WI38 (cell line): Measurements from ENCODE around the gene ELOF1.
A peak's percentile ranks its signal among the peaks of the same experiment; 100 is the strongest.

Source experiments
- H3K4me3 ChIP-seq: 2 replicates; pipeline ENCODE4 v1.5.1; 2011; ENCODE audit warnings: low read depth, mild to moderate bottlenecking, control low read depth, low read length
- TF ChIP-seq, protein P1 (sequence below): IDR thresholded peaks from 2 replicates; pipeline ENCODE4 v1.5.1; 2012; ENCODE audit warnings: low read depth, mild to moderate bottlenecking, control low read depth, low read length

ELOF1 gene

DNA sequence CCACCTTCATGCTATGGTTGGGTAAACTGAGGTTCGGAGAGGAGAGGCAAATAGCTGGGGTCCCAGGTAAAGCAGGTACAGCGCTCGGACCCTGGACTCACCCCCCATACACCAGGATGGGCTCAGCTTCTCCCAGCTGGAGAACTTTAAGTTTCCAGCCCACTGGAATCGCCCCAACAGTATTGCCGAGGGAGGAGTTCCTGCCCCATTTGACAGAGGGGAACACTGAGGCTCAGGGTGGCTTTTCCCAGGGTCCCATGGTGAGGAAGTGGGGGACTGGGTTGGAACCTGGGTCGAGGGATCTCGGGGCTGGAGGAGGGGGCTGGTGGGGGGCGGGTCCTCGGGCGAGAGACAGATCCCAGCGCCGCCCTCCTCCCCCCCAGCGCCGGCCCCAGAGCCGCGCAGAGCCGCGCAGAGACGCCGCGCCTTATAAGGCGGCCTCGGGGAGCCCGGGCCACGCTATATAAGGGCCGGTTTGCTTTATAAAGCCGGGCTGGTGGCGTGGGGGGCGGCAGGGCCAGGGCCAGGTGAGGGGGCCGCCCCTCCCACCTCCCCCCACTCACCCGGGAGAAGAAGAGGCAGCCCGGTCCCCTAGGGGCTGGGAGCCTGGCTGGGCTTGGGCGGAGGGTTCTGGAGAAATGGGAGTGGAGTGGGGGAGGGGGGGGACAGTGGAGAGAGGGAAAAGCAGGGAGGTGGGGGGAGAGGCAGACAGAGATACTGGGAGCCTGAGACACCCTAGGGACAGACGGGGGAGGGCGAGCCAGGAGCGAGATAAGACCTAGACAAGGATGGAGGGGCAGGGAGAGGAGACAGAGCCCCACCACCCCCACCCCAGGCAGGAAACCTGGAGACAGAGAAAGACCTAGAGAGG is 19.3 kb downstream of the ELOF1 start:
- H3K4me3 ChIP-seq, result peak overlapping the region; percentile 63
- TF ChIP-seq, protein P1, sequence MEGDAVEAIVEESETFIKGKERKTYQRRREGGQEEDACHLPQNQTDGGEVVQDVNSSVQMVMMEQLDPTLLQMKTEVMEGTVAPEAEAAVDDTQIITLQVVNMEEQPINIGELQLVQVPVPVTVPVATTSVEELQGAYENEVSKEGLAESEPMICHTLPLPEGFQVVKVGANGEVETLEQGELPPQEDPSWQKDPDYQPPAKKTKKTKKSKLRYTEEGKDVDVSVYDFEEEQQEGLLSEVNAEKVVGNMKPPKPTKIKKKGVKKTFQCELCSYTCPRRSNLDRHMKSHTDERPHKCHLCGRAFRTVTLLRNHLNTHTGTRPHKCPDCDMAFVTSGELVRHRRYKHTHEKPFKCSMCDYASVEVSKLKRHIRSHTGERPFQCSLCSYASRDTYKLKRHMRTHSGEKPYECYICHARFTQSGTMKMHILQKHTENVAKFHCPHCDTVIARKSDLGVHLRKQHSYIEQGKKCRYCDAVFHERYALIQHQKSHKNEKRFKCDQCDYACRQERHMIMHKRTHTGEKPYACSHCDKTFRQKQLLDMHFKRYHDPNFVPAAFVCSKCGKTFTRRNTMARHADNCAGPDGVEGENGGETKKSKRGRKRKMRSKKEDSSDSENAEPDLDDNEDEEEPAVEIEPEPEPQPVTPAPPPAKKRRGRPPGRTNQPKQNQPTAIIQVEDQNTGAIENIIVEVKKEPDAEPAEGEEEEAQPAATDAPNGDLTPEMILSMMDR, result no peak

DNA sequence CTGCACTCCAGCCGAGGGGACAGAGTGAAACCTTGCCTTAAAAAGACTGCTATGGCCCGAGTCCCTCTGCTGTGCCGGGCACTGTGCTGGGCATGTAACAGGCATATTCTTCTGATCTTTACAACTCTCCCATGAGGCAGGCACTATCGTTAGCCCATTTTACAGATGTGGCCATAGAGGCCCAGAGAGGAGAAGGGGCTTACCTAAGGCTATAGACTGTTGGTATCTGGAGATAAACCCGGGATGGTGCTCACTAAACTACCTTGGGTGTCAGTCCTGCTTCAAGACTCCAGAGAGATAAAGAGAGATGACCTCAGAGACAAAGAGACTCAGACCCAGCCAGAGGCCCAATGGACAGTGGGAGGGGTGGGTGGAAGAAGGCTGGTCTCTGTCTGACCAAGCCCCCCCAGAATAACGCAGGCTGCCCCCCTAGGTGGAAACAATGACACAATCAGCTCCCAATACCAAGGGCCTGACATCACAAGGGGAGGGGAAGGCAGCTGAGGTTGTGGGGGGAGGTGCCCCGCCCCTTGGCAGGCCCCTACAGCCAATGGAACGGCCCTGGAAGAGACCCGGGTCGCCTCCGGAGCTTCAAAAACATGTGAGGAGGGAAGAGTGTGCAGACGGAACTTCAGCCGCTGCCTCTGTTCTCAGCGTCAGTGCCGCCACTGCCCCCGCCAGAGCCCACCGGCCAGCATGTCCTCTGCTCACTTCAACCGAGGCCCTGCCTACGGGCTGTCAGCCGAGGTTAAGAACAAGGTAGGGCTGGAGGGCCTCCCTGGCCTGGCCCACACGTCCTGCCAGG is 20.6 kb downstream of the ELOF1 start, which contains the start of gene CNN1:
Gene CNN1, plus strand, starts transcription at position 620 of the 805 bp plus-strand sequence. Its CDS starts 77 bp downstream, at position 697.
- TF ChIP-seq, protein P1, result no peak
- peak within 1 kb of the TSS; percentile 63 for H3K4me3 ChIP-seq

DNA sequence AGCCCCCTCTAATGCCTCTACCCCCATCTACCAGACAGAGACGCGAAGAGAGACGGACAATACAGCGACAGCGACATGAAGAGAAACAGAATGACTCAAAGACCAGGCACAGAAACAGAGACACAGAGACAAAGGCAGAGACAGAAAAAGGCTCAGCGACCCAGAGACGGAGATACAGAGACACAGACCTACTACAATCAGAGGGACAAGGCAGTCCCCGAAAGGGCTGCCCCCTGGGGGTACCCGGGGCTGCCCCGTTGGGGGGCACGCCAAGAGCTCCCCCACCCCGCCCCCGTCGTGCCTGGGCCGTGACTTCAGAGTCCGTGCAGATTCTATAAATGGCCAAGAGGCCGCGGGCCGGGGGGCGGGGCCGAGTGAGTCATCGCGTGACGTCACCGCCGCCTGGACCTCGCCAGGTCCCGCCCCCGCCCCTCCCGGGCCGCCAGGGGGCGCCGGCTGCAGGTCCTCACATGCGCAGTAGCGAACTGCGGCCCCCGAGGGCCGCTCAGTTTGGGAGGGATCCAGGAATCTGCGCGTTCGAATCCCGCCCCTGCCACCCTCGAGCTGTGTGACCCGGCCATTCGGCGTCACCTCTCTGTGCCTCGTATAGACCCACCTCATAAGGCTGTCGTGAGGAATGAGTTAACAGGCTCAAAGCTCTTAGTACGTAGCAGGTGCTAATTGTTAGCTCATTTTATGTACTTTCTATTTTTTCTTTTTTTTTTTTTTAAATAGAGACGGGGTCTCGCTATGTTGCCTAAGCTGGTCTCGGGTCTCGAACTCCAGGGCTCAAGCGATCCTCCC is 23.0 kb downstream of the ELOF1 start:
- peak overlapping the region; percentile 38 for H3K4me3 ChIP-seq
- TF ChIP-seq, protein P1, result peak; percentile 92

DNA sequence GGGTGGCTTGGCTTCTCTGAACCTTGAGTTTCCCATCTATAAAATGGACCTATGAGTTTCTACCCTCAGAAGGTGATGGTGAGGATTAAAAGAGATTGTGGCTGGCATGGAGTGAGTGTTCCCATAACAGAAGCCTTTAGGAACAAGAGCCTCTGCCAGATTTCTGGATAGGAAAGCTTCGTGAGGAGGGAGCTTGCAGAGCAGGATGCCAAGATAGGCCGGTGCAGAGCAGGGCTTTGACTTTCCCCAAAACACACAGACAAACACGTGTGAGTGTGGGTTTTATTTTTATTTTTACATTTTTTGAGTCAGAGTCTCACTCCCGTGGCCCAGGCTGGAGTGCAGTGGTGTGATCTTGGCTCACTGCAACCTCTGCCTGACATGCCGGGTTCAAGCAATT is 24.1 kb downstream of the ELOF1 start:
- no peak overlapping the region for H3K4me3 ChIP-seq
- TF ChIP-seq, protein P1, result no peak

DNA sequence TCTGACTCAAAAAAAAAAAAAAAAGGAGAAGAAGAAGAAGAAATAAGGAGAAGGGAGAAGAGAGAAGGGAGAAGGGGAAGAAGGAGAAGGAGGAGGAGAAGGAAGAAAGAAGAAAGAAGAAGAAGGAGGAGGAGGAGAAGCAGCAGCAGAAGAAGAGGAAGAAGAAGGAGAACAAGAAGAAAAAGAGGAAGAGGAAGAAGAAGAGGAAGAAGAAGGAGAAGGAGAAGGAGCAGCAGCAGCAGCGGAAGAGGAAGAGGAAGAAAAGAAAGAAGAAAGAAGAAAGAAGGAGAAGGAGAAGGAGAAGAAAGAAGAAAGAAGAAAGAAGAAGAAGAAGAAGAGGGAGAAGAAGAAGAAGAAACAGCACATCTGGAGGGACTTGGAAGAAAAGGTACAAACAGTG is 24.5 kb downstream of the ELOF1 start:
- no peak overlapping the region for H3K4me3 ChIP-seq
- TF ChIP-seq, protein P1, result no peak

DNA sequence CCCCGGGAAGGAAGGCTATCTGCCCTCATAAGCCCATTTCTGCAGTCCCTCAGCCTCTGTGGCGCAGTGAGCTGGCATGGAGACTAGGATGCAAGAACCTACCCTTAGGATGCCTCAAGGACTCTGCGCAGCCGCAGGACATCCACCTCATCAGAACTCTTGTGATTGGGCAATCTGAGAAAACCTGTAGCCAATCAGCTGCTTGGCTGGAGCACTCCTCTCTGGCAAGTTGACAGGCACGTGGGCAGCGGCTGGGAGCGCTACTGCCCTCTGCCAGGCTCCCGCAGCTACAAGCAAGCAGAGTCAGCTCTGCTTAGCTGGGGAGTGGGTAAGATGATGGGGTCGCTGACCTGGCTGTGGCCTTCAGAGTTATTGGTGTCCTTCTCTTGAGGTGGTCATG is 28.6 kb downstream of the ELOF1 start:
- TF ChIP-seq, protein P1, result no peak

More for the DNA sequence above, 28.6 kb downstream of the ELOF1 start:
- no peak overlapping the region for H3K4me3 ChIP-seq
